ENCODE results near the gene RBM24.
"Not testable (repeated sequence)": the region's sequence is repeated elsewhere in the genome, so short reads cannot be mapped to it uniquely, and the experiment has no call there.

RBM24 gene

GRCh38 chr6:17292600-17293133 lies 11.5 kb downstream of the RBM24 start:
- DNase-seq, result no peak

DNA sequence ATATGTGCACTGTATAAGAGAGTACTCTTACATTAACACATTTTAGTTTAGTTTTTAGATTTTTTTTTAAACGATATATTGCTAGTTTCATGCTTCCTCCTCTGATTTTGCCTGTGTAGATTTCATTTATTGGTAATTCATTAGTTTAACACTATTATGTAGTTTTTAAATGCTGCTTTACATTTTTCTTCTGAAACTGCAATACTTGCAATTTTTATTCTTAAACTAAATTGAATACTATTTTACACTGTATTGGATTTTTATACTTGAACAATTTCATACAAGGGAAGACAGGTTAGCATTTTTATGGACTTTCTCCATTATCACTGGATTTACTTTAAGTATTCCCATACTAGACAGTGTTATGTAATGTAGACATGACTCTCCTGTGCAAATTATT lies 12.2 kb downstream of the RBM24 start:
- DNase-seq, result no peak

GRCh38 chr6:17297271-17298080 lies 16.3 kb downstream of the RBM24 start:
- DNase-seq, result no peak

DNA sequence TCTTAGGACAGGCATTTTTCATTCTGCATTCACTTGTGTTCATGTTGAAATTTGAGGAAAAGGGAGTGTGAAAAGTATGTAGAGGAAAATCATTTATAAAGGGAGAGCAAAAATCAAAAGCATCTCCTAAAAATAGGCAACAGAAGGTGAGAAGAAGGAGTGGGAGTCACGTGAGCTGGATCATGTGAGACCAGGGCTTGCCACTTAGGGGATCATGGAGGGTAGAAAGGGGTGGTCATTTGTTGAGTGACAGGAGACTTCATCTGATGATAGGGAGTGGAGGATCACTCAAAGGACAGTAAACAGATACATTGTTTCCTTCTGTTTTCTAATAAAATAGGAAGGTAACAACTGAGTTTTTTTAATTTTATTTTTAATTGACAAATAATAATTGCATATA lies 17.1 kb downstream of the RBM24 start:
- DNase-seq, result no peak

- DNase-seq, result no peak
Measured at GRCh38 chr6:17299222-17299621, 18.1 kb downstream of the RBM24 start.

GRCh38 chr6:17299750-17300149 lies 18.6 kb downstream of the RBM24 start:
- no peak for DNase-seq

GRCh38 chr6:17300637-17301036 lies 19.5 kb downstream of the RBM24 start:
- DNase-seq, result no peak

GRCh38 chr6:17303444-17303843 lies 22.3 kb downstream of the RBM24 start:
- DNase-seq, result no peak

- DNase-seq, result no peak
Measured at GRCh38 chr6:17305219-17306001, 24.2 kb downstream of the RBM24 start.

DNA sequence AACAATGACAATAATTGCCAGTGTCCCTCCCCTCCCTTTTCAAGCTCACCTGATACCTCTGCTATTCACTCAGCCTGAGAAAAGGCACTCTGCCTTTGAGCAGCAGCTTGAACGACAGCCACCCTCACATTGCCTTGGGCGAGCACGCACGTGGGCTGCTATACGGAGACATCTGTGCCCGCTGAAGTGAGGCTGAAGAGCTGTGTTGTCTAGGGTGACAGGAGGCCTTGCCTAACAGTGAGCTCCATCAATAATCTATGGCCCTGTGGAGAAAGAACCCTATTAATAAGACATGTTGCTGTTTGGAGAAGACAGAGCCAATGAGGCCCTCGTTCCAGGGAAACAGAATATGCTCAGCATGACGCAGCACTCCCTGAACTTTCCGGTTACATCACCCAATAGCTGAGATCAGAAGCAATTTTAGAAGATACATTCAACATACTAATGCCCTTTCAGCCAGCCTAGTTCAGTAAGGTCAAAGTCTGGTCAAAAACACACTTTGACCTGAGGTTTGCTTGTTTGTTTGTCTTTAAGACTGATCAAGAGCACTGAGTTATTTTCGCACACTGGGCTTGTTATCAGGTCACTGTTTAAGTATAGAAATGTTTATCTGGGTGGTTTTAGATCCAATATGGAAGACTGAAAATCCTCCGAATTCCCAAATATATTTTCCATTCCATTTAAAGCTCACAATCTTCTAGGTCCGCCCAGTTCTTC lies 30.6 kb downstream of the RBM24 start:
- DNase-seq, result no peak

GRCh38 chr6:17313238-17313637 lies 32.1 kb downstream of the RBM24 start:
- DNase-seq, result not testable (repeated sequence)

- no peak for DNase-seq
Measured at GRCh38 chr6:17313971-17314370, 32.8 kb downstream of the RBM24 start.

DNA sequence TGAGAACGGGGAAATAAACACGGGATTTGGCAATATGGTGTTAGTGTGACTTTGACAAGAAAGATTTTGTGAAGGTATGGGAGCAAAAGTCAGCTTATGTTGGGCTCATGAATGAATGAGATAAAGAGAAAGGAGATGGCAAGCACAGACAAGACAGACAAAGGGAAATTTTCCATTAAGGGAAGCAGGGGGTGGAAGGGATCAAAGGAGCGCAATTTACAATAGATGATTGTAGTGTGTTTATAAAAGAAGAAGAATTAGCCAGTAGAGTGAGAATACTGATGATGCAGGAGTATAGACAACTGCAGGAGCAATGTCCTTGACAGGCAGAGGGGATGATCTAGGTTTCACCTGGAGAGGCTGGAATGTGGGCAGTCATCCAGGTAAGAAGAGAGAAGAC lies 34.1 kb downstream of the RBM24 start:
- no peak for DNase-seq

GRCh38 chr6:17318435-17319165 lies 37.4 kb downstream of the RBM24 start:
- no peak for DNase-seq

- not testable (repeated sequence) for DNase-seq
Measured at GRCh38 chr6:17320266-17320665, 39.1 kb downstream of the RBM24 start.

GRCh38 chr6:17331238-17331637 lies 50.1 kb downstream of the RBM24 start:
- DNase-seq, result no peak

GRCh38 chr6:17334265-17334664 lies 53.1 kb downstream of the RBM24 start:
- DNase-seq, result no peak

DNA sequence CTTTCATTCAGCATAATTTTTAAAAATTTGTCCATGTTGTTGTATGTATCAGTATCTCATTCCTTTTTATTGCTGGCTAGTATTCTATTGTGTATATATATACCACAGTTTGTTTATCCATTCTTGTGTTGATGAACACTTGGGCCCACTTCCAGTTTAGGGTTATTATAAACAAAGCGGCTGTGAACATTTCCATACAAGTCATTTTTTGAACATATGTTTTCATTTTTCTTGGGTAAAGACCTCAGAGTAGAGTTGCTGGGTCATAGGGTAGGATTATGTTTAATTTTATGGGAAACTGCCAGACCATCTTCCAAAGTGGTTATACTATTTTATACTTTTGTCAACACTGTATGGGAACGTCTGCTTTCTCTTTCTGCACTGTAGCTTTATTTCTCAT lies 55.3 kb downstream of the RBM24 start:
- no peak for DNase-seq

DNA sequence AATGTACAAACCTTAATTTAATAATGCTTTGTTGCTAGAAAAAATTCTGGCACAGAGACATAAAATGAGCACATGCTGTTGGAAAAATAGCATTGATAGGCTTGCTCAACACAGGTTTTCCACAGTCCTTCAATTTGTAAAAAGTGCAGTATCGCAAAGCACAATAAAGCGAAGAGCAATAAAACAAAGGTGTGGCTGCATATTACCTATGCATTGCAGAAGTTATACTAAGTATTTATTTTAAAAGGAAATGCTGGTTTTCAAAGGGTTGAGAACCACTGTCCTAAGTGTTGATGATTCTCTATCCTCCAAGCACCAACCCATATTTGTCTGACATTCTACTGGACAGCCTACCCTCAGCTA lies 58.1 kb downstream of the RBM24 start:
- no peak for DNase-seq

DNA sequence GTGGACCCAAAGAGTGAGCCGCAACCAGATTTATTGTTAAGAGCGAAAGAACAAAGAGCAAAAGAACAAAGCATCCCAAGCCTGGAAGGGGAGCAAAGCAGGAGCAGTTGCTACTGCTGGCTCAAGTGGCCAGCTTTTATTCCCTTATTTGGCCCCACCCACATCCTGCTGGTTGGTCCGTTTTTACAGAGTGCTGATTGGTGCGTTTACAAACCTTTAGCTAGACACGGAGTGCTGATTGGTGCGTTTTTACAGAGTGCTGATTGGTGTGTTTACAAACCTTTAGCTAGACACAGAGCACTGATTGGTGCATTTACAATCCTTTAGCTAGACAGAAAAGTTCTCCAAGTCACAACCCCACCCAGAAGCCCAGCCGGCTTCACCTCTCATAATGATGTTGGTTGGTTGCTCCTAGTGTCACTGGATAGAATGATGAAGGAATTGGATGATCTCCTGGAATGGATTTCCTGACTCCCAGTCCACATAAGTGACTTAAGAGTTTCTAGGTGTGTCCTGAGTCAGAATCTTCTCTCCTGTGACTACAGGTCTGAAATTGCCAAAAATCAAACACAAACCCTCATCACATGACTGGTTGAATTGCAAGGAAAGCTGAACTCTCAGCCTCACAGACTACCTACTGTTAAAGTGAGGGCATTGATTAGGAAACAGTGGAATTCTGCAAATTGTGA lies 60.1 kb downstream of the RBM24 start:
- no peak for DNase-seq

GRCh38 chr6:17341891-17342290 lies 60.7 kb downstream of the RBM24 start:
- no peak for DNase-seq

DNA sequence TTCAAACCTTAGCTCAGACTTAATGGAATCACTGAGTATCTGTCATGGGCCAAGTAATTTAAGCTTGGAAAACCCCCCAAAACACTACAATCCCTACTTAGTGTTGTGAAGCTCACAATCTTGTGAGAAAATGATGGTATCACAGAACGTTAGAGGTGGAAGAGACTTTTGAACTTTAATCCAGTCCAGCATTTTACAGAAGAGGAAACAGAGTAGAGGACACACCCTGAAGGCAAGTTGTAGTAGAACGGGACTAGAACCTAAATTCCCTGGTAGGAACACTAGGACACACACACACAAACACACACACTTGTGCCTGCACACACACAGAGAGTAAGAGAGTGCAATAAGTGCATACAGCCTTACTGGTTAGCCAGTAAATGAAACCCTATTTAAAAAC lies 62.1 kb downstream of the RBM24 start:
- no peak for DNase-seq
